B cell (primary cell): ENCODE measurements around the gene RARB. TPM values are rescaled to one million over a fixed set of nuclear protein-coding genes. Genes with fewer than 3 reads are reported as not detected.

Source experiments
- ATAC-seq: fragments of 200-7000 bp; cut with Tn5 transposase; one replicate; pipeline ENCODE4 v1.10.0; 2021; ENCODE audit warnings: low read depth, mild to moderate bottlenecking, moderate number of reproducible peaks, moderate library complexity
- CTCF ChIA-PET: fragments of 350-600 bp; sonication (Branson Sonifier 250); formaldehyde crosslinking; loops from one replicate; lab custom pipeline; 2021; ENCODE audit warnings: antibody characterized with exemption, inconsistent platforms; lab: Charles Lee
- POLR2A ChIA-PET: fragments of 350-600 bp; sonication (Branson Sonifier 250); formaldehyde crosslinking; loops from one replicate; lab custom pipeline; 2021; ENCODE audit warnings: antibody characterized with exemption; lab: Charles Lee
- DNase-seq: peaks from one replicate; pipeline ENCODE4 v3.0.0; 2013
- H2AFZ ChIP-seq: 2 replicates; pipeline ENCODE4 v1.6.1; 2012; ENCODE audit warnings: mild to moderate bottlenecking, low read depth, low read length; ENCODE audit not compliant: insufficient read depth, poor library complexity, severe bottlenecking
- H3K27ac ChIP-seq, 2 donors: 1 replicate in 1 of 2; 2 replicates in 1 of 2; pipeline ENCODE4 v1.5.1; 2012 to 2013; ENCODE audit warnings: low read length in 2 of 2, mild to moderate bottlenecking in 2 of 2, moderate library complexity in 1 of 2
- H3K27me3 ChIP-seq, 4 experiments: fragments of 200-600 bp in 1 of 4; sonication (generic) in 1 of 4; replicated peaks in 1 of 4; 1 replicate in 2 of 4; 2 replicates in 2 of 4; pipeline versions ENCODE4 v1.6.1 to v1.7.0; 2013 to 2016; ENCODE audit warnings: low read length in 3 of 4, mild to moderate bottlenecking in 2 of 4, mixed read lengths in 1 of 4, moderate library complexity in 1 of 4; ENCODE audit not compliant: insufficient read depth in 4 of 4, control insufficient read depth in 3 of 4; ENCODE audit errors: control extremely low read depth in 1 of 4
- H3K36me3 ChIP-seq, 2 experiments: replicated peaks in 1 of 2; 1 replicate in 1 of 2; 2 replicates in 1 of 2; pipeline versions ENCODE4 v1.6.1 to v1.7.1; 2013; ENCODE audit warnings: low read length in 1 of 2; ENCODE audit not compliant: insufficient read depth in 2 of 2, control insufficient read depth in 1 of 2; ENCODE audit errors: control extremely low read depth in 1 of 2, extremely low read depth in 1 of 2
- H3K4me1 ChIP-seq, 2 donors: fragments of 200-600 bp in 1 of 2; sonication (generic) in 1 of 2; 1 replicate in 1 of 2; 2 replicates in 1 of 2; pipeline versions ENCODE4 v1.5.1 to v1.6.1; 2013 to 2017; ENCODE audit warnings: low read length in 2 of 2; ENCODE audit not compliant: control insufficient read depth in 2 of 2, insufficient read depth in 2 of 2
- H3K4me2 ChIP-seq: replicated peaks from 2 replicates; pipeline ENCODE3; 2012; ENCODE audit warnings: mild to moderate bottlenecking, low read depth, low read length; ENCODE audit not compliant: poor library complexity, severe bottlenecking
- H3K4me3 ChIP-seq, 5 experiments: fragments of 200-600 bp in 1 of 5; sonication (generic) in 1 of 5; 1 replicate in 3 of 5; 2 replicates in 2 of 5; pipeline versions ENCODE4 v1.5.1 to v1.7.0; 2011 to 2016; ENCODE audit warnings: low read length in 4 of 5, mild to moderate bottlenecking in 4 of 5, low read depth in 2 of 5, control low read depth in 1 of 5, moderate library complexity in 1 of 5; ENCODE audit not compliant: insufficient read depth in 1 of 5; ENCODE audit errors: control extremely low read depth in 1 of 5, extremely low read depth in 1 of 5
- H3K79me2 ChIP-seq: fragments of 200-600 bp; sonication (generic); one replicate; pipeline ENCODE4 v1.6.0; 2016; ENCODE audit warnings: low read length; ENCODE audit not compliant: control insufficient read depth, insufficient read depth
- H3K9ac ChIP-seq: fragments of 200-600 bp; sonication (generic); 2 replicates; pipeline ENCODE4 v1.6.1; 2017; ENCODE audit warnings: mild to moderate bottlenecking, low read length, moderate library complexity
- H3K9me3 ChIP-seq, 3 donors: one replicate each; pipeline versions ENCODE4 v1.6.1 to v1.7.1; 2013; ENCODE audit warnings: low read length in 2 of 3; ENCODE audit not compliant: control insufficient read depth in 2 of 3, insufficient read depth in 1 of 3; ENCODE audit errors: control extremely low read depth in 1 of 3
- H4K20me1 ChIP-seq: 2 replicates; pipeline ENCODE4 v1.6.0; 2012; ENCODE audit warnings: mild to moderate bottlenecking, low read length; ENCODE audit not compliant: insufficient read depth, control insufficient read depth, poor library complexity, severe bottlenecking
- H3K27ac Mint-ChIP-seq: one replicate; pipeline ENCODE4 v1.8.0; 2021; ENCODE audit warnings: mixed read lengths
- H3K27me3 Mint-ChIP-seq: one replicate; pipeline ENCODE4 v1.8.0; 2021; ENCODE audit warnings: mixed read lengths
- H3K4me1 Mint-ChIP-seq: one replicate; pipeline ENCODE4 v1.8.0; 2021; ENCODE audit warnings: mixed read lengths
- H3K4me3 Mint-ChIP-seq: one replicate; pipeline ENCODE4 v1.8.0; 2021; ENCODE audit warnings: mixed read lengths
- H3K9me3 Mint-ChIP-seq: one replicate; pipeline ENCODE4 v1.8.0; 2022; ENCODE audit warnings: mixed read lengths; ENCODE audit not compliant: insufficient read depth
- CTCF ChIP-seq: fragments of 200-600 bp; IDR thresholded peaks from one replicate; pipeline ENCODE4 v1.8.0; 2022; ENCODE audit warnings: antibody characterized with exemption, mild to moderate bottlenecking
- EZH2 ChIP-seq: IDR thresholded peaks from 2 replicates; pipeline ENCODE4 v1.6.1; 2012; ENCODE audit warnings: borderline replicate concordance, low read depth, mild to moderate bottlenecking, moderate library complexity, low read length; ENCODE audit not compliant: insufficient read depth, poor library complexity, severe bottlenecking
- WGBS: methylation state at CpG from one replicate; pipeline ENCODE4 v1.1.5; 2013; ENCODE audit warnings: missing lambda C conversion rate; ENCODE audit not compliant: insufficient coverage; 5-methylcytosine and 5-hydroxymethylcytosine counted together
- intact Hi-C: fragments of 100-400 bp; cut with micrococcal nuclease; formaldehyde crosslinking; loops from one replicate; pipeline ENCODE4 v1.10.0; 2022
- polyA plus RNA-seq: library from polyadenylated mRNA; depleted of rRNA; stranded (reverse); fragments of >200 nt; gene quantifications from 2 replicates; pipeline ENCODE4 v1.2.3, GENCODE V29; 2012
- total RNA-seq, 2 donors: library from RNA; stranded (reverse); fragments of 120-200 nt in 1 of 2; gene quantifications; 1 replicate in 1 of 2; 2 replicates in 1 of 2; pipeline versions ENCODE4 v1.2.3 to v1.2.4, GENCODE V29; 2013 to 2022

Gene RARB
- total and polyA plus RNA-seq, 2 donors (not counting 1 experiment from before 2014, with no cell fraction given), result not detected

DNA sequence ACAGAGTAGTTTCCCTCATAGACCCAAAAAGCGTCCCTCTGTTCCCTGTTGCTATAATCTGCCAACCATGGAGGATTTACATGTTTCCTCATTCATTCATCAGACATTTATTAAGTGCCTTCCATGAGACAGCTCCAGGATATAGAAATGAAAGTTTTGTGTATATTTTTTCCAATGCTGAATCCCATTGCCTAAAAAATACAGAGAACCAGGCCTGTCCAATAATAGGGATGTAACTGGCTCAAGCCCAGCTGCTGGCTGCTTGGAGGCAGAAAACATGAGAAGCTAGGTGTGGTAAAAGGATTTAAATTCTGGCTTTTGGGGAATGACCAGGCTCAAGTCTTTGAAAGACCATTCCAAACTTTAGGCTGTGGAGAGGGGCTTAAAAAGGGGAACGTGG is 41.5 kb downstream of the RARB start:
- H3K4me3 ChIP-seq, result no peak overlapping the region
- Mint-ChIP-seq H3K4me1 (peaks cover 2% of the 10 kb centered on the region), H3K27me3 (peaks cover 13% of the 10 kb centered on the region), H3K9me3 (no peaks in the 10 kb centered on the region), H3K27ac (no peak overlapping the region), H3K4me3 (no peak overlapping the region)
- H3K79me2 ChIP-seq, result no peaks in the 10 kb centered on the region
- intact Hi-C loops, result no loop called here
- H3K4me2 ChIP-seq, result no peak overlapping the region
- WGBS, result 89% methylated on average over 1 of the region's 2 CpGs
- no peak overlapping the region for H3K9ac ChIP-seq
- no peaks in the 10 kb centered on the region for H3K36me3 ChIP-seq
- no peak overlapping the region for H3K27ac ChIP-seq
- no peak overlapping the region for H2AFZ ChIP-seq
- no peaks in the 10 kb centered on the region for H4K20me1 ChIP-seq
- H3K4me1 ChIP-seq, result no peaks in the 10 kb centered on the region
- ATAC-seq (no peak), DNase-seq (no peak)
- H3K9me3 ChIP-seq, result no peaks in the 10 kb centered on the region
- POLR2A ChIA-PET, result no interaction called here
- no peaks in the 10 kb centered on the region for H3K27me3 ChIP-seq
- TF ChIP-seq CTCF (no peak), EZH2 (no peak)
- CTCF ChIA-PET, result no interaction called here

DNA sequence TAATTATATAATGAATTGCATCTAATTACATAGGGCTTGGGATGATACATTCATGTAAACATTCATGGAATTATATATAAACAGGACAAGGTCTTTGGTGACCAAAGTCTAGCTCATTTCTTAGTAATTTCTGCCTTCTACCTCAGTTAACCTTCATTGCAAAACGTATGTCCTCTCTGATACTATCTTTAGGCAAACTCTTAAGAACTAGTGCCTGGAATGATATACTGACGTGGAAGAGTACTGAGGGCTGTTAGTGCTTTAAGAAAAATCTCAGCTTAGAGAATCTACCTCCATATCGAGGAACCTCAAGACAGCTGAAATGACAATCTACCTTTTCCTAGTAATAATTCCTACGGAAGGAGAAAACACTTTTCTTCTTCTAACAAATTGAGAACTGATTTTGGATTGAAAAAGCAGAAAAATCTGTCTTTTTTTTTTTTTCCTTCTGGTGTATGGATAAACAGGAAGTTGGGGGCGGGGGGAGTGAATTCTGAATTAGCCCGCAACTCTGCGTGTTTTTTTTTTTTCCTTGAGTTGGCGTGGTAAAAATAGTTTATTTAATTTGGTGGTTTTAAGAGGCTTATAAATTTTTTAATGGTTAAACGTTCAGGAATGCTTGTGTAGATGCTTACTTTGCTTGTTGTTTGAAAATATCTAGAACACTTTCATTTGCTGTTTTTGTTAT is 43.2 kb downstream of the RARB start:
- intact Hi-C loops, result no loop called here
- H4K20me1 ChIP-seq, result no peaks in the 10 kb centered on the region
- H3K9me3 ChIP-seq, result no peaks in the 10 kb centered on the region
- ATAC-seq (no peak), DNase-seq (no peak)
- H3K4me2 ChIP-seq, result no peak overlapping the region
- peaks cover 2% of the 10 kb centered on the region for H3K4me1 Mint-ChIP-seq
- no peak overlapping the region for H3K9ac ChIP-seq
- H3K27ac ChIP-seq, result no peak overlapping the region
- POLR2A ChIA-PET, result no interaction called here
- H3K27me3 Mint-ChIP-seq, result peaks cover 13% of the 10 kb centered on the region
- no peaks in the 10 kb centered on the region for H3K9me3 Mint-ChIP-seq
- H3K4me3 ChIP-seq, result no peak overlapping the region
- H3K36me3 ChIP-seq, result no peaks in the 10 kb centered on the region
- TF ChIP-seq EZH2, result no peak
- CTCF ChIA-PET, result no interaction called here
- H3K27me3 ChIP-seq, result no peaks in the 10 kb centered on the region
- no CpG with 5 or more reads among the region's 9 CpGs for WGBS
- H3K79me2 ChIP-seq, result no peaks in the 10 kb centered on the region
- H3K4me1 ChIP-seq, result no peaks in the 10 kb centered on the region
- H3K4me3 Mint-ChIP-seq, result no peak overlapping the region
- no peak overlapping the region for H3K27ac Mint-ChIP-seq
- no peak overlapping the region for H2AFZ ChIP-seq
